GM12878 (cell line): Measurements from ENCODE around the gene ACTL10.

ENCODE experiments used
- CTCF ChIP-seq, 3 experiments: IDR thresholded peaks in 2 of 3; conservative IDR thresholded peaks in 1 of 3; 2 replicates each; pipeline ENCODE4 v1.5.1; 2011; ENCODE audit warnings: low read depth in 3 of 3, low read length in 3 of 3, mild to moderate bottlenecking in 3 of 3, control low read depth in 2 of 3, moderate library complexity in 2 of 3, inconsistent platforms in 1 of 3, mixed read lengths in 1 of 3; ENCODE audit not compliant: control insufficient read depth in 2 of 3, insufficient read depth in 1 of 3; ENCODE audit errors: extremely low read depth in 1 of 3
- POLR2AphosphoS5 ChIP-seq: IDR thresholded peaks from 2 replicates; pipeline ENCODE4 v1.6.1; 2011; ENCODE audit warnings: mild to moderate bottlenecking, low read length, inconsistent platforms

GRCh38 chr20:33654680-33655161 is 12.0 kb upstream of the ACTL10 start:
- TF ChIP-seq CTCF (IDR thresholded peaks at IDR 0.05 in 2 of 3, conservative IDR thresholded peaks at IDR 0.05 in 1 of 3; ENCODE audit: control insufficient read depth in 2 of 3, extremely low read depth in 1 of 3, insufficient read depth in 1 of 3, low read depth in 3 of 3, low read length in 3 of 3), result no peak
- TF ChIP-seq POLR2AphosphoS5, result no peak
